ENCODE results near the gene PHF12. TPM values are rescaled to one million over a fixed set of nuclear protein-coding genes. Genes with fewer than 3 reads are reported as not detected.

PHF12 gene
- total and polyA plus RNA-seq, 2 of the 13 experiments (the other 11 are each of a cell fraction or from before 2014, with no cell fraction given) = 9.8 to 17.1 TPM

DNA sequence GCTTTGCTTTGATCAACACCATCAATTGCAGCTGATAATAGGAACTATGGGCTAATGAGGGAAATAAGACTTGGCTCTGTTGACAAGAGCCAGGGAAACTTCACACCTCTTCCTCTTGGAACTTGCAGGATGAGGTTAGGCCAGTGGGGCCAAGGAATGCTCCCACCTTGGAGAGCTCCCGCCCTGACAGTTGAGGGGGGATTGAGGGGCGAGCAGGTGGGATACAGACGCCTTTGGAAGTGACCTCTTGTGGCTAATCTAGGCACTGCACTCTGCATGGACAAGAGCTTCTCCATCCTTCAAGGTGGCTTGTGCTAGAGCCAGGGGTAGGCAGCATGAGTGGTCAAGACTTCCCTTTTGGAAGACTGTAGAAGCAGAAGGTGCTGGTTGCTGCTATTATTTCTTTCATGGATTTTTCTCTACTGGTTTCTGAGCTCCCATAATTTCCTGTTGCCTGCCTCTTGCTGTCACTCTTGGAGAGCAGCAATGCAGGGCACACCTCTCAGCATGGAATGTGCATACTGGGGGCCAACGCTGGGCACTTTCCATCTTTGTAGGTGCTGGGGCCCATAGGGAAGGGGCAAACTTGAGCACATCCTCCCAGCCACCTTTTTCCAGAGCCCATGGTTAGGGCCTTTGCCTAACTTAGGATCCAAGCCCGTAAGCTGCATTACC, 2.3 kb upstream of the PHF12 start (continued):
- TF ChIP-seq, protein P1, sequence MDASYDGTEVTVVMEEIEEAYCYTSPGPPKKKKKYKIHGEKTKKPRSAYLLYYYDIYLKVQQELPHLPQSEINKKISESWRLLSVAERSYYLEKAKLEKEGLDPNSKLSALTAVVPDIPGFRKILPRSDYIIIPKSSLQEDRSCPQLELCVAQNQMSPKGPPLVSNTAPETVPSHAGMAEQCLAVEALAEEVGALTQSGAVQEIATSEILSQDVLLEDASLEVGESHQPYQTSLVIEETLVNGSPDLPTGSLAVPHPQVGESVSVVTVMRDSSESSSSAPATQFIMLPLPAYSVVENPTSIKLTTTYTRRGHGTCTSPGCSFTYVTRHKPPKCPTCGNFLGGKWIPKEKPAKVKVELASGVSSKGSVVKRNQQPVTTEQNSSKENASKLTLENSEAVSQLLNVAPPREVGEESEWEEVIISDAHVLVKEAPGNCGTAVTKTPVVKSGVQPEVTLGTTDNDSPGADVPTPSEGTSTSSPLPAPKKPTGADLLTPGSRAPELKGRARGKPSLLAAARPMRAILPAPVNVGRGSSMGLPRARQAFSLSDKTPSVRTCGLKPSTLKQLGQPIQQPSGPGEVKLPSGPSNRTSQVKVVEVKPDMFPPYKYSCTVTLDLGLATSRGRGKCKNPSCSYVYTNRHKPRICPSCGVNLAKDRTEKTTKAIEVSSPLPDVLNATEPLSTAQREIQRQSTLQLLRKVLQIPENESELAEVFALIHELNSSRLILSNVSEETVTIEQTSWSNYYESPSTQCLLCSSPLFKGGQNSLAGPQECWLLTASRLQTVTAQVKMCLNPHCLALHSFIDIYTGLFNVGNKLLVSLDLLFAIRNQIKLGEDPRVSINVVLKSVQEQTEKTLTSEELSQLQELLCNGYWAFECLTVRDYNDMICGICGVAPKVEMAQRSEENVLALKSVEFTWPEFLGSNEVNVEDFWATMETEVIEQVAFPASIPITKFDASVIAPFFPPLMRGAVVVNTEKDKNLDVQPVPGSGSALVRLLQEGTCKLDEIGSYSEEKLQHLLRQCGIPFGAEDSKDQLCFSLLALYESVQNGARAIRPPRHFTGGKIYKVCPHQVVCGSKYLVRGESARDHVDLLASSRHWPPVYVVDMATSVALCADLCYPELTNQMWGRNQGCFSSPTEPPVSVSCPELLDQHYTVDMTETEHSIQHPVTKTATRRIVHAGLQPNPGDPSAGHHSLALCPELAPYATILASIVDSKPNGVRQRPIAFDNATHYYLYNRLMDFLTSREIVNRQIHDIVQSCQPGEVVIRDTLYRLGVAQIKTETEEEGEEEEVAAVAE (CRISPR knock-in tag; IDR thresholded peaks at IDR 0.05; ENCODE audit: borderline replicate concordance) = no peak
- no peak for TF ChIP-seq SNRNP70 (IDR thresholded peaks at IDR 0.05; ENCODE audit: low read depth, low read length)
- no peak for TF ChIP-seq ZNF121 (CRISPR knock-in tag; IDR thresholded peaks at IDR 0.05)
- TF ChIP-seq TBP (CRISPR knock-in tag; IDR thresholded peaks at IDR 0.05) = no peak
- TF ChIP-seq FOSL2 (CRISPR knock-in tag; IDR thresholded peaks at IDR 0.05) = no peak
- TF ChIP-seq ZBTB7B (CRISPR knock-in tag; IDR thresholded peaks at IDR 0.05) = peak; percentile 95
- no peak for TF ChIP-seq TCF7 (IDR thresholded peaks at IDR 0.05; ENCODE audit: low read depth)
- TF ChIP-seq ZKSCAN1 (IDR thresholded peaks at IDR 0.05; ENCODE audit: low read length) = no peak
- TF ChIP-seq, protein P2, sequence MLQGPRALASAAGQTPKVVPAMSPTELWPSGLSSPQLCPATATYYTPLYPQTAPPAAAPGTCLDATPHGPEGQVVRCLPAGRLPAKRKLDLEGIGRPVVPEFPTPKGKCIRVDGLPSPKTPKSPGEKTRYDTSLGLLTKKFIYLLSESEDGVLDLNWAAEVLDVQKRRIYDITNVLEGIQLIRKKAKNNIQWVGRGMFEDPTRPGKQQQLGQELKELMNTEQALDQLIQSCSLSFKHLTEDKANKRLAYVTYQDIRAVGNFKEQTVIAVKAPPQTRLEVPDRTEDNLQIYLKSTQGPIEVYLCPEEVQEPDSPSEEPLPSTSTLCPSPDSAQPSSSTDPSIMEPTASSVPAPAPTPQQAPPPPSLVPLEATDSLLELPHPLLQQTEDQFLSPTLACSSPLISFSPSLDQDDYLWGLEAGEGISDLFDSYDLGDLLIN (CRISPR knock-in tag; IDR thresholded peaks at IDR 0.05; ENCODE audit: borderline replicate concordance) = no peak
- no peak for TF ChIP-seq AKAP8 (CRISPR knock-in tag; IDR thresholded peaks at IDR 0.05)
- TF ChIP-seq STAG1 (CRISPR knock-in tag; IDR thresholded peaks at IDR 0.05) = peak; percentile 34
- TF ChIP-seq TBX2 (CRISPR knock-in tag; IDR thresholded peaks at IDR 0.05; ENCODE audit: borderline replicate concordance) = no peak
- TF ChIP-seq MED13 (CRISPR knock-in tag; IDR thresholded peaks at IDR 0.05) = no peak
- TF ChIP-seq ZNF550 (CRISPR knock-in tag; IDR thresholded peaks at IDR 0.05; ENCODE audit: borderline replicate concordance) = 0 out of 2 replicates have a peak, but pooled peaks have one; percentile 48
- TF ChIP-seq, protein P3, sequence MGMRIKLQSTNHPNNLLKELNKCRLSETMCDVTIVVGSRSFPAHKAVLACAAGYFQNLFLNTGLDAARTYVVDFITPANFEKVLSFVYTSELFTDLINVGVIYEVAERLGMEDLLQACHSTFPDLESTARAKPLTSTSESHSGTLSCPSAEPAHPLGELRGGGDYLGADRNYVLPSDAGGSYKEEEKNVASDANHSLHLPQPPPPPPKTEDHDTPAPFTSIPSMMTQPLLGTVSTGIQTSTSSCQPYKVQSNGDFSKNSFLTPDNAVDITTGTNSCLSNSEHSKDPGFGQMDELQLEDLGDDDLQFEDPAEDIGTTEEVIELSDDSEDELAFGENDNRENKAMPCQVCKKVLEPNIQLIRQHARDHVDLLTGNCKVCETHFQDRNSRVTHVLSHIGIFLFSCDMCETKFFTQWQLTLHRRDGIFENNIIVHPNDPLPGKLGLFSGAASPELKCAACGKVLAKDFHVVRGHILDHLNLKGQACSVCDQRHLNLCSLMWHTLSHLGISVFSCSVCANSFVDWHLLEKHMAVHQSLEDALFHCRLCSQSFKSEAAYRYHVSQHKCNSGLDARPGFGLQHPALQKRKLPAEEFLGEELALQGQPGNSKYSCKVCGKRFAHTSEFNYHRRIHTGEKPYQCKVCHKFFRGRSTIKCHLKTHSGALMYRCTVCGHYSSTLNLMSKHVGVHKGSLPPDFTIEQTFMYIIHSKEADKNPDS (CRISPR knock-in tag; IDR thresholded peaks at IDR 0.05) = no peak
- TF ChIP-seq DR1 (CRISPR knock-in tag; IDR thresholded peaks at IDR 0.05) = no peak
- TF ChIP-seq, protein P4, sequence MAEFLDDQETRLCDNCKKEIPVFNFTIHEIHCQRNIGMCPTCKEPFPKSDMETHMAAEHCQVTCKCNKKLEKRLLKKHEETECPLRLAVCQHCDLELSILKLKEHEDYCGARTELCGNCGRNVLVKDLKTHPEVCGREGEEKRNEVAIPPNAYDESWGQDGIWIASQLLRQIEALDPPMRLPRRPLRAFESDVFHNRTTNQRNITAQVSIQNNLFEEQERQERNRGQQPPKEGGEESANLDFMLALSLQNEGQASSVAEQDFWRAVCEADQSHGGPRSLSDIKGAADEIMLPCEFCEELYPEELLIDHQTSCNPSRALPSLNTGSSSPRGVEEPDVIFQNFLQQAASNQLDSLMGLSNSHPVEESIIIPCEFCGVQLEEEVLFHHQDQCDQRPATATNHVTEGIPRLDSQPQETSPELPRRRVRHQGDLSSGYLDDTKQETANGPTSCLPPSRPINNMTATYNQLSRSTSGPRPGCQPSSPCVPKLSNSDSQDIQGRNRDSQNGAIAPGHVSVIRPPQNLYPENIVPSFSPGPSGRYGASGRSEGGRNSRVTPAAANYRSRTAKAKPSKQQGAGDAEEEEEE (CRISPR knock-in tag; IDR thresholded peaks at IDR 0.05; ENCODE audit: borderline replicate concordance) = no peak
- no peak for TF ChIP-seq FOXM1 (CRISPR knock-in tag; IDR thresholded peaks at IDR 0.05)
- no peak for TF ChIP-seq NR3C1 (CRISPR knock-in tag; IDR thresholded peaks at IDR 0.05)
